ENCODE data around the gene CD1B.

GRCh38 chr1:158289811-158290210 lies 41.5 kb downstream of the CD1B start, which contains the start of gene CD1C:
- no peak for TF ChIP-seq CTCF (IDR thresholded peaks at IDR 0.05)
- TF ChIP-seq POLR2A (IDR thresholded peaks at IDR 0.05), result no peak
